ENCODE measurements around the gene CEP85L.

The CEP85L gene

DNA sequence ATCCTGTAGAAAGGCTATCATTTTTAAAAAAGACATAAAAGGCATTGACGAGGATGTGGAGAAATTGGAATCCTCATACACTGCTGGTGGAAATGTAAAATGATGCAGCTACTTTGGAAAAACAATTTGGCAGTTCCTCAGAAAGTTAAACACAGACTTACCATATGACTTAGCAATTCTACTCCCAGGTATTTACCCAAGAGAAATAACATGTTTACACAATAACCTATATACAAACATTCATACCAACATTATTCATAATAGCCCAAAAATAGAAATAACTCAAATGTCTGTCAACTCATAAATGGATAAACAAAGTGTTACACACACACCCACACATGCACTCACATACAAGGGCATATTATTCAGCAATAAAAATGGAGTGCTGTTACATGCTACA, 23.4 kb upstream of the CEP85L start:
- TF ChIP-seq, protein P1, sequence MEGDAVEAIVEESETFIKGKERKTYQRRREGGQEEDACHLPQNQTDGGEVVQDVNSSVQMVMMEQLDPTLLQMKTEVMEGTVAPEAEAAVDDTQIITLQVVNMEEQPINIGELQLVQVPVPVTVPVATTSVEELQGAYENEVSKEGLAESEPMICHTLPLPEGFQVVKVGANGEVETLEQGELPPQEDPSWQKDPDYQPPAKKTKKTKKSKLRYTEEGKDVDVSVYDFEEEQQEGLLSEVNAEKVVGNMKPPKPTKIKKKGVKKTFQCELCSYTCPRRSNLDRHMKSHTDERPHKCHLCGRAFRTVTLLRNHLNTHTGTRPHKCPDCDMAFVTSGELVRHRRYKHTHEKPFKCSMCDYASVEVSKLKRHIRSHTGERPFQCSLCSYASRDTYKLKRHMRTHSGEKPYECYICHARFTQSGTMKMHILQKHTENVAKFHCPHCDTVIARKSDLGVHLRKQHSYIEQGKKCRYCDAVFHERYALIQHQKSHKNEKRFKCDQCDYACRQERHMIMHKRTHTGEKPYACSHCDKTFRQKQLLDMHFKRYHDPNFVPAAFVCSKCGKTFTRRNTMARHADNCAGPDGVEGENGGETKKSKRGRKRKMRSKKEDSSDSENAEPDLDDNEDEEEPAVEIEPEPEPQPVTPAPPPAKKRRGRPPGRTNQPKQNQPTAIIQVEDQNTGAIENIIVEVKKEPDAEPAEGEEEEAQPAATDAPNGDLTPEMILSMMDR (IDR thresholded peaks at IDR 0.05; ENCODE audit: extremely low read depth, insufficient read depth, missing control alignments), result no peak
- in situ Hi-C loops (cut with MboI; ENCODE audit: low pct_unique_long_range_greater_than_20kb, low sequenced_read_pairs, unreplicated experiment), result no loop called here
- DNase-seq (ENCODE audit: low spot score), result no peak

DNA sequence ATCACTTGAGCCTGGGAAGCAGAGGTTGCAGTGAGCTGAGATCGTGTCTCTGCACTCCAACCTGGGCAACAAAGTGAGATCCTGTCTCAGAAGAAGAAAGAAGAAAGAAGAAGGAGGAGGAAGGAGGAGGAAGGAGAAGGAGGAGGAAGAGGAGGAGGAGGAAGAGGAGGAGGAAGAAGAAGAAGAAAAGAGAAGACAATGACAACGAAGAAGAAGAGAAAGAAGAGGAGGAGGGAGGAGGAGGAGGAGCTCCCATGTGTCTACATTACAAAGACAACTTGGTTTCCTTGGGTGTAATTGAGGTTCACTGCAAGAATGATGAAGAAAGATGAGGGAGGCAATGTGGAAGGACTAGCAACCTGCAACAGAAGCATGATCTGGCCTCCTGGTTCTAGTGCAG, 21.3 kb upstream of the CEP85L start:
- in situ Hi-C loops (cut with MboI; ENCODE audit: low pct_unique_long_range_greater_than_20kb, low sequenced_read_pairs, unreplicated experiment), result no loop called here
- TF ChIP-seq, protein P1 (IDR thresholded peaks at IDR 0.05; ENCODE audit: extremely low read depth, insufficient read depth, missing control alignments), result no peak
- no peak for DNase-seq (ENCODE audit: low spot score)

DNA sequence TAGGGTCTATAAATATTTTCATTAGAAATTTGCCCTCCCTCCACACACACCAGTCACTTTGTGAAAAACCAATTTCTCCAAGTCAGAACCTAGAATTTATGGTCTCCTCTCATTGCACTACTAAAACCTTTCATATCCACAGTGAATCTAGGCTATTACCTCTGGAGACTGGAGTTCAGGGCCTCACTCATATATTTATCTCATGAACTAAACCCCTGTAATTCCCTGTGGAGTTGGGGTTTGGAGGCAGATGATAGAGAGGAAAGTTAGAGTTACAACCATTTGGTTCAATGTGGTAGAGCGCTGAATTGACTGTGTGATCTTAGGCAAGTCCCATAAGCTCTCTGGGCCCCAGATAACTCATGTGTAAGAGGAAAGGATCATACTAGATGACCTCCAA, 18.2 kb upstream of the CEP85L start:
- no peak for DNase-seq (ENCODE audit: low spot score)
- in situ Hi-C loops (cut with MboI; ENCODE audit: low pct_unique_long_range_greater_than_20kb, low sequenced_read_pairs, unreplicated experiment), result no loop called here
- TF ChIP-seq, protein P1 (IDR thresholded peaks at IDR 0.05; ENCODE audit: extremely low read depth, insufficient read depth, missing control alignments), result no peak

DNA sequence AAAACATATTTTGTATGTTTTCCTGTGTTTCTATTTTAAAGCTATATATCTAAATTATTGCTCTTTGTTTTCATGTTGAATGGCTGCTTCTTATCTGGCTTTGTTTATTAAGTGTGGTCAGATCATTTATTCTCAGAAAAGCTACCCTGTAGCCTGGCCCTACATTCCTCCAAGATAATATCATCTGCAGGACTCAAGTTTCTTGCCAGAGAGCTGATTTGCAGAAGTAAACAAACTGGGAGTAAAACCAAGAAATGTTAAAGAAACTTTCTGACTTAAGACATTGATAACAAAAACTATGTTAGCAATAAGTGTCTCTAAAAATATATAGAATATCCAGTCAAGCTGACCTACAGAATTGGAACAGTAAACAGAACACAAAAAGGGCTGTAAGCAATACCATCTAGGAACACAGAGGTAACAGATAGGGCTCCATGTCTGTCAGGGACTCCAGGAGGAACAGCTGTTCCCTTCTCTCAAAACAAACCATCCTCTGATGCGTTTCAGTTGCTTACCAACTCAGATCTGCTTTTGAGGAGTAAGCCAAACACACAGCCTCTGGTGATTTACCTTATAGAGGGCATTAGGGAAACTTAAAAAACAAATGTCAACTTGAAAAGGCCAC, 17.5 kb upstream of the CEP85L start:
- in situ Hi-C loops (cut with MboI; ENCODE audit: low pct_unique_long_range_greater_than_20kb, low sequenced_read_pairs, unreplicated experiment), result no loop called here
- no peak for DNase-seq (ENCODE audit: low spot score)
- TF ChIP-seq, protein P1 (IDR thresholded peaks at IDR 0.05; ENCODE audit: extremely low read depth, insufficient read depth, missing control alignments), result no peak

DNA sequence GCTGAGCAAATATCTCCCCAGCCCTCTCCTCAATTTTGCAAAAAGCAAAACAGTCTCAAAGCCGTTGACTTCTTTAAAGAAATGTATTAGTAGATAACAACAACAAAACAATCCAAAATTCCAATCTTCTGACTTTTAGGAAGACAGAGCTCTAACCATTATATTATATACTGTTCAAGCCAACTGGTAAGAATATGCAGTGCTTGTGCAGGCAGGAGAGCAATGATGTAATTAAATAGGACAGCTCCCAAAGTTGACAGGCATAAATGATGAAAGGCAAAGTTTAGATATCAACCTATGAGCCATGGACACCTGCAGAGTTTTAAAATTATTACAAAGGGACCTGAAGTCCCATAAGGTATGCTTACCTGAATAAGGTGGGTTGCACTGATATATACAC, 16.6 kb upstream of the CEP85L start:
- DNase-seq (ENCODE audit: low spot score), result no peak
- in situ Hi-C loops (cut with MboI; ENCODE audit: low pct_unique_long_range_greater_than_20kb, low sequenced_read_pairs, unreplicated experiment), result no loop called here
- TF ChIP-seq, protein P1 (IDR thresholded peaks at IDR 0.05; ENCODE audit: extremely low read depth, insufficient read depth, missing control alignments), result no peak

DNA sequence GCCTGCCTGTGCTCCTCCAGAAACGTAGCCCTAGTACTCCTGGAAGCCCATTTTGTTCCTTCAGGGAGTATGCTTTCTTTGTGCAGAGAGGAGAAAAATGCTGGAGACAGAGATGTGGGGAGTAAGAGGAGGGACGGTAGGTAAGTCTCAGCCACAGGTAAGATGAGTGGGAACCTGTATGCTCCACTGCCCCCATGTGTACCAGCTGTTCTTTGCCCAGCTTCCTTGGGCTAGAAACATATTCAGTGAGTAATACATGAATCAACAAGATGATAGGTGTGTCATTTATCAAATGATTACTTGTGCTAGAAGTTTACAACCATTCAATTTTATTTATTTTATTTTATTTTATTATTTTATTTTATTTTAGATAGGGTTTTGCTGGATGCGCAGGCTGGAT, 13.6 kb upstream of the CEP85L start:
- DNase-seq (ENCODE audit: low spot score), result no peak
- TF ChIP-seq, protein P1 (IDR thresholded peaks at IDR 0.05; ENCODE audit: extremely low read depth, insufficient read depth, missing control alignments), result no peak
- in situ Hi-C loops (cut with MboI; ENCODE audit: low pct_unique_long_range_greater_than_20kb, low sequenced_read_pairs, unreplicated experiment), result no loop called here

Data from GM13977 (cell line).